HG03558 (cell line): Measurements from ENCODE around the gene NAV2.
"Not testable (repeated sequence)": the region's sequence is repeated elsewhere in the genome, so short reads cannot be mapped to it uniquely, and the experiment has no call there.

Source experiments
- ATAC-seq: cut with Tn5 transposase; IDR thresholded peaks from one replicate; pipeline ENCODE4 v1.9.1; 2021; ENCODE audit warnings: moderate number of reproducible peaks; ENCODE audit not compliant: unreplicated experiment; ENCODE audit errors: extremely low read depth

Gene NAV2

DNA sequence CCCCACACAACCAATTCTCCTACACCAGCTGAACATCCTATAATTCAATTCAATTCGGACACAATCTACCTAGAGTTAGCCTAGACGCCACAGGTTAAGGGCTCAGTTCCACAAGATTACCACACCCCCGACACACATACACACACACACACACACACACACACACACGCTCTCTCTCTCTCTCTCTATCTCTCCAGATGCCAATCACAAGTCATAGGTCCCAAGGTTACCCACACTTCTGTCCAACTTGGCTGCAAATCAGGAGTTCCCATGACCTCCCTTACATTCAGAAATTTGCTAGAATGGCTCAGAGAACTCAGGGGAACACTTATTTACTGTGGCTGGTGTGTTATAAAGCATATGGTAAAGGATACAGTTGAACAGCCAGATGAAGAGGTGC lies 243.6 kb downstream of the NAV2 start:
- ATAC-seq, result no peak

GRCh38 chr11:19957294-19957943 lies 244.8 kb downstream of the NAV2 start:
- ATAC-seq, result no peak

GRCh38 chr11:19958204-19958603 lies 245.6 kb downstream of the NAV2 start:
- no peak for ATAC-seq

- no peak for ATAC-seq
Measured at GRCh38 chr11:19959210-19959609, 246.6 kb downstream of the NAV2 start.

DNA sequence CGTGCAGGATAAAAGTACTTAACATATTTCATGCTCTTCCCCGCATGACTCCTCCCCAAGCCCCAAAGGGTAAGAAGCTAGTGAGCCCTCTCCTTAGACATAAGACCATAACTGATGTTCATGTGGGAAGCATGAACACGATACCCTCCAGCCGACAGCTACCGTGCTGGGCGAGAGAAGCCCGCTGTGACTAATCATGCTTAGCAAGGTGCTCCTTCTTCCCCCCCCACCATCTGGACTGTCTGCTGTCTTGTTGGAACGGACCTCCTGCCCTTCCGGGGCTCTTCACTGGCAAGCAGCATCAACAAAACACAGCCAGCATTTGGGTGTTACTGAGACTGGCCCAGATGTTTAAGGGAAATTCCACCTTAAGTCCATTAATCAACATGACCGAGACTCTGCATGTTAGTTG lies 247.0 kb downstream of the NAV2 start:
- no peak for ATAC-seq

DNA sequence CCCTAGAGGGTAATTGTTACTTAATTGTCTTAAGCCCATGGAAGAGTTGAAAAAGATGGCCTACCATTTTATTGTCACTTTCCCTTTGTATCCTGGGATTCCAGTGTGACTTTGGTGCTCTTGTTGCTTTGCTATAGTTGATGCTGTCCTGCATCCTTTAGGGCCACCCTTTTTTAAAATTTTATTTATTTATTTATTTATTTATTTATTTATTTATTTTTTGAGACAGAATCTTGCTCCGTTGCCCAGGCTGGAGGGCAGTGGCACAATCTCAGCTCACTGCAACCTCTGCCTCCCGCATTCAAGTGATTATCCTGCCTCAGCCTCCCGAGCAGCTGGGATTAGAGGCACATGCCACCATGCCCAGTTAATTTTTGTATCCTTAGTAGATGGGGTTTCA lies 247.8 kb downstream of the NAV2 start:
- ATAC-seq, result not testable (repeated sequence)

DNA sequence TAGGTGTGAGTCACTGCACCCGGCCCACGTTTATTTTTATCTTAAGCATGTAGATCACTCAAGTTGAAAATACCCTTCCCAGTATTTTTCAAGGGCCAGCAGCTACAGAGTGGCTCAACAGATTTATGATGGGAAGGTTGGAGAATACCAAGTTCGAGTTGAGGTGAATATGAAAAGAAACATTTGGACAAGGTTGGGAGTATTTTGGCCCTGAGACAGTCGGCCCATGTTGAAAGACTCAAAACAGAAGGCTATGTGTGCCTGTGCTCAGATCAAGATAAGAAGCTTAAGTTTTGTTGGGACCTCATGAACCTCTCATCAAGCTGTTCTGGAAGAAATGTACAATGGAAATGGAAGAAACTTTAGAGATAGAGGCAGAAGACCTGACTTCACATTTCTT lies 248.6 kb downstream of the NAV2 start:
- ATAC-seq, result no peak

- ATAC-seq, result no peak
Measured at GRCh38 chr11:19962053-19962800, 249.6 kb downstream of the NAV2 start.

DNA sequence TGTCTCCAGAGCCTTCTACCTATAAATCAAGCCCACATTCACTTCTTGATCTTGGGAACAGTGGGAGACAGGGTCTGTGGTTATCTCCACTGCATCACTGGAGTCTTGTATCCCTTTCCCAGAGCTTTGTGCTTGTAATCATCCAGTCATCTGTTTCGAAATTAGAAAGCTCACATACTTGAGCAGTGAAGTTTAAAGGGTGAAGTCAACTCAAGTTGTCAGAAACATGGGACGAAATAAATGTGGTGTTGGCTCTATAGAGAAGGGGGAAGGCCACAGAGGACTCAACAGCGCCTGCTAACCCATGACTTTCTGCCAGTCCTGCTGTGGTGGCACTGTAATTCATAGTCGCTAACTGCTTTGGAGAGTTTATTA lies 250.2 kb downstream of the NAV2 start:
- no peak for ATAC-seq

DNA sequence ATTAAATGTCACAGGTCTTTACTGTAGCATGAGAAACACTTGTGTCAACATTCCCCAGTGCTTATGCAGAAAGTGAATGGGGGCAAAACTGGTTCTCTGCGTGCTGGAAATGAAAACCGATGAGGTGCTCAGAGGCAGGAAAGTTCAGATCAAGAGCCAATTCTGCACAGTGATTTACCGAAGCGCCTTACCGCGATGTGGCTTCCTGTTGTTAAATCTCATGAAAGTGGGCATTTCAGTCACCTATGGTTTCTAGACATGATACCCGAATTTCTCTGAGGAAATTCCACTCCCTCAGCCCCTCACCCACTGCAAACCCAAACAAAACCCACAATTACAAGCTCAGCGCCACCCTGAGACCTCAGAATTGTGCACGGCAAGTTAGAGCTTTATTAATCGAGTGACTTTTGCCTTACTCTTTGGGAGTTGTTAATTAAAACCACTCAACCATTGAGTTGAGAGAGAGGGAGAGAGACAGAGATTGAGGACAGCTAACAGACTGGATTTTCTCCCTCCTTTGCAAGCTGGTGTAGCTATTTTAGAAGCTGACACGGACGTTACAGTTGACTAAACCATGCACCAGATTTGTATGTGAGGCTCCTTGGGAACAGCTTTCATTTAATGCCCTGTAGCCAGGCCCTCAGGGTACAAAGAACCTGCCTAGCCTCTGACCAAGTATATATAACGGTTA lies 251.2 kb downstream of the NAV2 start:
- ATAC-seq, result no peak

- ATAC-seq, result no peak
Measured at GRCh38 chr11:19966441-19966840, 253.8 kb downstream of the NAV2 start.

GRCh38 chr11:19966927-19967326 lies 254.3 kb downstream of the NAV2 start:
- no peak for ATAC-seq

DNA sequence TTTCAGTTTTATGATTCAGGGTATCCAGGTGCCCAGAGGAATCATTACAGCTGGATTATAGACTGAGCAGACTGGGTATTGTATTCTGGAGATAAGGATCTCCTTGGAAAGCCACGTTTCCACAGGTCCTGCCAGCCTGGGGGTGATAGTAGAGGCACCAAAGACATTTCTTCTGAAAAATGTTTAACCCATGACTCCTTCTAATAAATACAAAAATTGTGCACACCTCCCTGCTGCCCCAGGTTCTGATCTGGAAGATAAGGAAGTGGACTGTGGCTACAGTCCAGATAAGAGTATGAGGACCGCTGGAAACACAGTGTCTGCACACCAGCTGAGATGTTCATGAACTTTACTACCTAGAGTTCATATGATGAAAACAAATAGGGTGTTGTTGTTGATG lies 255.2 kb downstream of the NAV2 start:
- no peak for ATAC-seq

GRCh38 chr11:19968860-19969259 lies 256.2 kb downstream of the NAV2 start:
- ATAC-seq, result no peak

DNA sequence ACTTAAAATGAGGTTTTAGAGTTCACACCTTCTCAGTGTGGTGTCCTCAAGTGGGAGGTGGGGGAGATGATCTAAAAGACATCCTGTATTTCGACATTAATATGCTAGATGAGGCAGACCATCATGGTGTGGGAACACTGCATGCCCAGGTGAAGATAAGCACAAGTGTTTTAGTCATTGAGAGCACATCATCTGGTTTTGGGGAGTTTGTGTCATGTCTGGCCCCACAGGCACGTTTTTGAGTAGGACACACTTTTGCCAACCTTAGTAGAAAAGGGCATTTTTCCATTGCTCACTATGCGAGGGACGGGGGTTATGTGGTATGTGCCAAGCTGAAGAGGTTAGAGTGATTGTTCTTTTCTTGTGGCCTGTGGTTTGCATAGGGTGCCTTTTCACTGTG lies 258.3 kb downstream of the NAV2 start:
- no peak for ATAC-seq

GRCh38 chr11:19972091-19972490 lies 259.5 kb downstream of the NAV2 start:
- ATAC-seq, result no peak

GRCh38 chr11:19972651-19973050 lies 260.0 kb downstream of the NAV2 start:
- no peak for ATAC-seq

DNA sequence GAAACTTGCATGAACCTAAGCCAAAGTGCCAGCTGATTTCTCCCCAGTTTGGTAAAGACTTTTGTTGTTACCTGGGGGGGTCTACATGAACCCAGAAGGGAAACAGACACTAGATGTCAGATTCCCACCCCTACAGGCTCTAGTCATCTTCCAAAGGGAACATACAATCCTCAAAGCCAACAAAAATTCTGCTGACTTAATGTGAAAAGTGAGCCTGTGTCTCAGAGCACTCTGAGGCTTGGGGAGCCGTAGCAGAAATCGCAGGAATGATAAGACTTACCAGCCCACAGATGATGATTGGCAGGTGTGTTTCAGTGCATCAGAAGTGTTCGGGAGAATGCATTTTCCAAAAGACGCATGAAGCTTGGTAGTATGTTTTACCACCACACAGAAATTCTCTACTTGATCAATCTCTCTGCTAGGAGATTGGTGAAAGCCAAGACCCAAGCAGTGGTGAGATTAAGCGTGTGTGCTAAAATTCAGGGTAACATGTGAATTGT lies 260.5 kb downstream of the NAV2 start:
- no peak for ATAC-seq

GRCh38 chr11:19974886-19975285 lies 262.2 kb downstream of the NAV2 start:
- no peak for ATAC-seq

GRCh38 chr11:19975414-19975990 lies 262.9 kb downstream of the NAV2 start:
- no peak for ATAC-seq
